Endothelial cell of umbilical vein (primary cell): ENCODE results near the gene UNC5A.

ENCODE experiments used
- EZH2 ChIP-seq: IDR thresholded peaks from 2 replicates; pipeline ENCODE4 v1.6.1; 2012; ENCODE audit warnings: borderline replicate concordance, low read depth, mild to moderate bottlenecking, moderate library complexity, low read length, inconsistent platforms; ENCODE audit not compliant: severe bottlenecking
- GATA2 ChIP-seq: IDR thresholded peaks from 2 replicates; pipeline ENCODE4 v1.7.0; 2011; ENCODE audit warnings: low read depth, mild to moderate bottlenecking, moderate library complexity, mixed read lengths, low read length; ENCODE audit not compliant: insufficient read length, insufficient read depth
- MAX ChIP-seq: IDR thresholded peaks from 2 replicates; pipeline ENCODE4 v1.6.1; 2011; ENCODE audit not compliant: insufficient read depth, insufficient read length
- POLR2A ChIP-seq: IDR thresholded peaks from 2 replicates; pipeline ENCODE4 v1.6.1; 2012; ENCODE audit warnings: low read depth, mild to moderate bottlenecking, control low read depth, low read length
- POLR2AphosphoS5 ChIP-seq: IDR thresholded peaks from 2 replicates; pipeline ENCODE4 v1.6.1; 2012; ENCODE audit warnings: low read depth, mild to moderate bottlenecking, control low read depth, low read length, moderate library complexity; ENCODE audit not compliant: insufficient read depth
- TF ChIP-seq, protein P1 (sequence below), 2 donors: IDR thresholded peaks; 1 replicate in 1 of 2; 2 replicates in 1 of 2; pipeline ENCODE4 v1.5.1; 2011; ENCODE audit warnings: low read length in 2 of 2, mild to moderate bottlenecking in 2 of 2, moderate library complexity in 2 of 2, control low read depth in 1 of 2, inconsistent platforms in 1 of 2, low read depth in 1 of 2; ENCODE audit not compliant: insufficient read depth in 1 of 2; ENCODE audit errors: extremely low read depth in 1 of 2

DNA sequence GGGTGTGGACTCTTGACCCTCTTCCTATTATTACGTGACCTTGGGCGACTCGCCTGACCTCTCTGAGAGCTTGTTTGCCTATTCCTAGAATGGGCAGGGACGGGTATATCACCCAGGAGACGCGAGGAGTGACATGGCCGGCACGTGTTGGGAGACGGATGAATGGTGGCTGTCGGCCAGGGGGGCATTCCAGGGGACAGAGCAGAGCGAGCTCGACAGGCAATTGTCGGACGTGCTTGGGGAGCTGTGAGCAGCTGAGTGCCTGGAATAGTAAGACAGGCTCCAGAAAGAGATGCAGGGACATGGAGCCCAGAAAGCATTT lies 29.3 kb upstream of the UNC5A start:
- TF ChIP-seq, protein P1, sequence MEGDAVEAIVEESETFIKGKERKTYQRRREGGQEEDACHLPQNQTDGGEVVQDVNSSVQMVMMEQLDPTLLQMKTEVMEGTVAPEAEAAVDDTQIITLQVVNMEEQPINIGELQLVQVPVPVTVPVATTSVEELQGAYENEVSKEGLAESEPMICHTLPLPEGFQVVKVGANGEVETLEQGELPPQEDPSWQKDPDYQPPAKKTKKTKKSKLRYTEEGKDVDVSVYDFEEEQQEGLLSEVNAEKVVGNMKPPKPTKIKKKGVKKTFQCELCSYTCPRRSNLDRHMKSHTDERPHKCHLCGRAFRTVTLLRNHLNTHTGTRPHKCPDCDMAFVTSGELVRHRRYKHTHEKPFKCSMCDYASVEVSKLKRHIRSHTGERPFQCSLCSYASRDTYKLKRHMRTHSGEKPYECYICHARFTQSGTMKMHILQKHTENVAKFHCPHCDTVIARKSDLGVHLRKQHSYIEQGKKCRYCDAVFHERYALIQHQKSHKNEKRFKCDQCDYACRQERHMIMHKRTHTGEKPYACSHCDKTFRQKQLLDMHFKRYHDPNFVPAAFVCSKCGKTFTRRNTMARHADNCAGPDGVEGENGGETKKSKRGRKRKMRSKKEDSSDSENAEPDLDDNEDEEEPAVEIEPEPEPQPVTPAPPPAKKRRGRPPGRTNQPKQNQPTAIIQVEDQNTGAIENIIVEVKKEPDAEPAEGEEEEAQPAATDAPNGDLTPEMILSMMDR (IDR thresholded peaks at IDR 0.05; ENCODE audit: extremely low read depth in 1 of 2, insufficient read depth in 1 of 2, low read depth in 1 of 2, low read length in 2 of 2) = no peak
- TF ChIP-seq POLR2A (no peak), POLR2AphosphoS5 (no peak), EZH2 (no peak), GATA2 (no peak), MAX (no peak)
